Progenitor cell of endocrine pancreas (in vitro differentiated cells): ENCODE measurements around the gene APOBEC3F. TPM values are rescaled to one million over a fixed set of nuclear protein-coding genes. Genes with fewer than 3 reads are reported as not detected.
"Not testable (repeated sequence)": the region's sequence is repeated elsewhere in the genome, so short reads cannot be mapped to it uniquely, and the experiment has no call there.

Experiments
- DNase-seq: peaks from one replicate; pipeline ENCODE4 v3.0.0; 2021; ENCODE audit warnings: low spot score; ENCODE audit not compliant: unreplicated experiment
- H3K27ac Mint-ChIP-seq: 2 replicates; pipeline ENCODE4 v1.8.0; 2021; ENCODE audit warnings: mild to moderate bottlenecking, moderate library complexity, mixed read lengths
- H3K27me3 Mint-ChIP-seq: 2 replicates; pipeline ENCODE4 v1.8.0; 2021; ENCODE audit warnings: mixed read lengths
- H3K36me3 Mint-ChIP-seq: 2 replicates; pipeline ENCODE4 v1.8.0; 2022; ENCODE audit warnings: mixed read lengths; ENCODE audit not compliant: insufficient read depth
- H3K4me1 Mint-ChIP-seq: 2 replicates; pipeline ENCODE4 v1.8.0; 2021; ENCODE audit warnings: low read depth, mixed read lengths
- H3K4me3 Mint-ChIP-seq: 2 replicates; pipeline ENCODE4 v1.8.0; 2021; ENCODE audit warnings: low read depth, mild to moderate bottlenecking, moderate library complexity, mixed read lengths
- H3K9me3 Mint-ChIP-seq: 2 replicates; pipeline ENCODE4 v1.8.0; 2021; ENCODE audit warnings: low read depth, mixed read lengths
- total RNA-seq: library from RNA; stranded (reverse); gene quantifications from 2 replicates; pipeline ENCODE4 v1.2.1, GENCODE V29; 2021
- TF ChIP-seq, protein P1 (sequence below): fragments of 200-600 bp; sonication (generic); IDR thresholded peaks from one replicate; pipeline ENCODE4 v1.5.0; 2021; ENCODE audit warnings: antibody characterized with exemption, mild to moderate bottlenecking; ENCODE audit not compliant: unreplicated experiment

The APOBEC3F gene
- total RNA-seq, 1 donor from 2014 or later, result 23.6 TPM

DNA sequence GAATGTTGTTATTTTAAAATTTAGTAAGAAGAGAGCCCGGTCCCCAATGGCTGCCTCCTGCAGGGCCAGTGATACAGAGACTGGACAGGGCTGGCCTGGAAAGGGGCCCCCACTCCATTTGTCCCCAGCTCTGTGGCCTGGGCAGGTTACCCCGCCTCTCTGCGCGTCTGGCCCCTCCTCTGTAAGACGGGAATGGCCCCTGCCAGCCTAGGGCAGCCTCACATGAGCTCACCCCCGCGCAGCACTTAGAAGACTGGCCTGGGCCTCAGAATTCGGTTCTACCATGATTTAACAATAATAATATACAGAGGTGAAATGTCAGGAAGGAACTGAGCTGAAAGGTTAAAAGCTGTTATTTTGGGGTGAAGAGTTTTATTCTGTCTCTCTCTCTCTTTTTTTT, 37.7 kb downstream of the APOBEC3F start:
- no peak overlapping the region for H3K4me3 Mint-ChIP-seq
- peaks cover 24% of the 10 kb centered on the region for H3K4me1 Mint-ChIP-seq
- H3K36me3 Mint-ChIP-seq, result no peaks in the 10 kb centered on the region
- no peak overlapping the region for H3K27ac Mint-ChIP-seq
- DNase-seq, result no peak
- no peaks in the 10 kb centered on the region for H3K27me3 Mint-ChIP-seq
- TF ChIP-seq, protein P1, sequence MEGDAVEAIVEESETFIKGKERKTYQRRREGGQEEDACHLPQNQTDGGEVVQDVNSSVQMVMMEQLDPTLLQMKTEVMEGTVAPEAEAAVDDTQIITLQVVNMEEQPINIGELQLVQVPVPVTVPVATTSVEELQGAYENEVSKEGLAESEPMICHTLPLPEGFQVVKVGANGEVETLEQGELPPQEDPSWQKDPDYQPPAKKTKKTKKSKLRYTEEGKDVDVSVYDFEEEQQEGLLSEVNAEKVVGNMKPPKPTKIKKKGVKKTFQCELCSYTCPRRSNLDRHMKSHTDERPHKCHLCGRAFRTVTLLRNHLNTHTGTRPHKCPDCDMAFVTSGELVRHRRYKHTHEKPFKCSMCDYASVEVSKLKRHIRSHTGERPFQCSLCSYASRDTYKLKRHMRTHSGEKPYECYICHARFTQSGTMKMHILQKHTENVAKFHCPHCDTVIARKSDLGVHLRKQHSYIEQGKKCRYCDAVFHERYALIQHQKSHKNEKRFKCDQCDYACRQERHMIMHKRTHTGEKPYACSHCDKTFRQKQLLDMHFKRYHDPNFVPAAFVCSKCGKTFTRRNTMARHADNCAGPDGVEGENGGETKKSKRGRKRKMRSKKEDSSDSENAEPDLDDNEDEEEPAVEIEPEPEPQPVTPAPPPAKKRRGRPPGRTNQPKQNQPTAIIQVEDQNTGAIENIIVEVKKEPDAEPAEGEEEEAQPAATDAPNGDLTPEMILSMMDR, result no peak
- no peaks in the 10 kb centered on the region for H3K9me3 Mint-ChIP-seq

DNA sequence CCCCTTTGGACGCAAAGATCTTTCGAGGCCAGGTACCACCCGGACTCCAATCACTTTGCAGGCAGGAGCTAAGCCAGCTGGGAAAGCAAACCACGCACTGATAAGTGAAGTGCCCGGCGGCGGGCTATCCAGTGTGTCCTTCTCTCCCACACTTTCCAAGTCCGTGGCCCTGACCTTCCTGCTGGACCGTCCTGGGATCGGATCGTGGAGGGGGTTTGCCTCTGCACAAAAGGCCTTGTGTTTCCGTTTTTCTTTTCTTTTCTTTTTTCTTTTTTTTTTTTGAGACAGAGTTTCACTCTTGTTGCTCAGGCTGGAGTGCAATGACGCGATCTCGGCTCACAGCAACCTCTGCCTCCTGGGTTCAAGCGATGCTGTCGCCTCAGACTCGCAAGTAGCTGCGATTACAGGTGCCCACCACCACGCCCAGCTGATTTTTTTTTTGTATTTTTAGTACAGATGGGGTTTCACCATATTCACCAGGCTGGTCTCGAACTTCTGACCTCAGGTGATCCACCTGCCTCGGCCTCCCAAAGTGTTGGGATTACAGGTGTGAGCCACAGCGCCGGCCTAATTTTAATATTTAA, 38.5 kb downstream of the APOBEC3F start:
- not testable (repeated sequence) for H3K9me3 Mint-ChIP-seq, H3K36me3 Mint-ChIP-seq, H3K4me3 Mint-ChIP-seq, DNase-seq, H3K27me3 Mint-ChIP-seq
- Mint-ChIP-seq H3K4me1 (peaks cover 20% of the 10 kb centered on the region), H3K27ac (peak overlapping the region; percentile 77)

DNA sequence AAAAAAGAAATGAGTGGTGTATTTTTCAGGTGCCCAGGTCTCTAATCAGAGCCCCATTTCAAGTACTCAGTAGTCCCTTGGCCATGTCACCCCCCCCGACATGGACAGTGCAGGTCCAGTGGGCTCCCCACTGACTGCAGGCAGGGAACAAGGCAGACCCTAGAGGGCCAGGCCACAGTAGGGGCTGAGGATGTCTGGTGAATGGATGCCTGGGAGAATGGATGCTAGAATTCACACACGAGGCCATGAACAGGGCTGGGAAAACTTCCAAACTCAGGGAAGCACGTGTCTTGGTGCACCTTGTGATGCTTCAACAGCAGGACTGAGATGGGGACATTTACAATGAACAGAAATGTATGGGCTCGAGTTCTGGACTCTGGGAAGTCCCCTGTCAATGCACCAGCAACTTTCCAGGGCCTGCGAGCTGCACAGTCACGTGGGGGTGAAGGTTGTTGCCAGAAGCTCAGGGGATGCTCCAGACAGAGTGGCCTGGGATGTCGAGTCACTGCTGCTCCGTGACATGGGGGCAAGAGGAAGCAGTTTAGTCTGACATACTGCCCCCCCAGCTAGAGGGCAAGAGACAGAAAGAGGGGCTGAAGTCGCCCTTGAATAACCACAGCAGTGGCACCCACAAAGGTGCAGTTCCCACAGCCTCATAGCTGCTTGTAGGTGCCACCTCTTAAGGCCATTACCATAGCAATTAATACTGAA, 39.5 kb downstream of the APOBEC3F start:
- Mint-ChIP-seq H3K4me3 (no peak overlapping the region), H3K4me1 (peaks cover 13% of the 10 kb centered on the region), H3K27ac (no peak overlapping the region), H3K36me3 (no peaks in the 10 kb centered on the region), H3K27me3 (no peaks in the 10 kb centered on the region), H3K9me3 (no peaks in the 10 kb centered on the region)
- TF ChIP-seq, protein P1, result no peak
- DNase-seq, result no peak

DNA sequence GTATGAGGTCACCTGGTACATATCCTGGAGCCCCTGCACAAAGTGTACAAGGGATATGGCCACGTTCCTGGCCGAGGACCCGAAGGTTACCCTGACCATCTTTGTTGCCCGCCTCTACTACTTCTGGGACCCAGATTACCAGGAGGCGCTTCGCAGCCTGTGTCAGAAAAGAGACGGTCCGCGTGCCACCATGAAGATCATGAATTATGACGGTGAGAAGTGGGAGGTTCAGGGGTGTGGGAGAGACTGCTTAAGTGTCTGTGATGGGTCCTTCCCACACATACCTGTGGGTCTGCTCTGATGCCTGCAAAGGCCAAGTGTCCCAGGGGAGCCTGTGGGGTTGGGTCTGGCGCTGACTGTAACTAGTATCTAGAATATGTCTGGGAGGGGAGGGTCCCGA, 40.4 kb downstream of the APOBEC3F start:
- DNase-seq, result no peak
- Mint-ChIP-seq H3K27ac (no peak overlapping the region), H3K4me1 (peaks cover 6% of the 10 kb centered on the region)

DNA sequence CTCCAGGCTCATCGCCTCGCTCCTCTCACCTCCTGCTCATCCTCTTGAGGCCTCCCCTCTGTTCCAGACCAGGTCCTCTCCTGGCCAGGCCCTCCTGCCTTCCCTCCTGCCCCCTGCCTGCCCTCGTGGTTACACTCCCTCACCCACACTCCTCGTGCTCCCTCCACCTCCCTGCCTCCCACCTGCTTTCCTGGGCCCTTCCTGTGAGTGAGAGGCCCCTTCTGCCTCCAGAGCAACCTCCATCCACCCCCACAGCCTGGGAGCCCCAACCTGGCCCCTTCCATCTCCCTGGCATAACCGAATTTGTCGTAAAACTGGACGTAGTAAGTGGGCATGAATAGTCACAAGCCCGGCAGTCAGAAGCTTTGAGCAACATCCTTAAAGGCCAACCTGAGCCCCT, 40.9 kb downstream of the APOBEC3F start:
- Mint-ChIP-seq H3K27ac (no peak overlapping the region), H3K4me1 (peaks cover 1% of the 10 kb centered on the region), H3K27me3 (peaks cover 3% of the 10 kb centered on the region), H3K9me3 (no peaks in the 10 kb centered on the region), H3K36me3 (no peaks in the 10 kb centered on the region), H3K4me3 (no peak overlapping the region)
- TF ChIP-seq, protein P1, result no peak
- DNase-seq, result no peak

More for the DNA sequence above, 40.4 kb downstream of the APOBEC3F start:
- TF ChIP-seq, protein P1, result no peak
- Mint-ChIP-seq H3K27me3 (no peaks in the 10 kb centered on the region), H3K36me3 (no peaks in the 10 kb centered on the region), H3K9me3 (no peaks in the 10 kb centered on the region), H3K4me3 (no peak overlapping the region)
